Thymus (tissue), 11 donors: ENCODE data around the gene TRIM33. TPM values are rescaled to one million over a fixed set of nuclear protein-coding genes. Genes with fewer than 3 reads are reported as not detected.

Source experiments
- DNase-seq, 9 donors: peaks; one replicate each; pipeline ENCODE4 v3.0.0-alpha.2; 2013; ENCODE audit warnings: low spot score in 9 of 9, low read depth in 6 of 9, missing footprints in 1 of 9
- H3K27ac ChIP-seq, 2 donors: one replicate each; pipeline ENCODE4 v1.5.1; 2013; ENCODE audit warnings: control low read depth in 1 of 2, low read depth in 1 of 2, low read length in 1 of 2, mild to moderate bottlenecking in 1 of 2, moderate library complexity in 1 of 2
- H3K27me3 ChIP-seq, 2 donors: one replicate each; pipeline ENCODE4 v1.5.1; 2013; ENCODE audit warnings: low read length in 1 of 2; ENCODE audit not compliant: control insufficient read depth in 2 of 2, insufficient read depth in 1 of 2
- H3K36me3 ChIP-seq, 2 donors: one replicate each; pipeline ENCODE4 v1.5.1; 2013; ENCODE audit warnings: low read length in 1 of 2, mild to moderate bottlenecking in 1 of 2, moderate library complexity in 1 of 2; ENCODE audit not compliant: control insufficient read depth in 2 of 2, insufficient read depth in 2 of 2
- H3K4me1 ChIP-seq, 2 donors: one replicate each; pipeline ENCODE4 v1.5.1; 2013; ENCODE audit warnings: low read length in 2 of 2; ENCODE audit not compliant: control insufficient read depth in 2 of 2, insufficient read depth in 2 of 2
- H3K4me3 ChIP-seq, 2 donors: one replicate each; pipeline ENCODE4 v1.5.1; 2013; ENCODE audit warnings: low read length in 2 of 2, control low read depth in 1 of 2, mild to moderate bottlenecking in 1 of 2
- H3K9me3 ChIP-seq, 2 donors: one replicate each; pipeline ENCODE4 v1.5.1; 2013; ENCODE audit warnings: low read length in 1 of 2, mild to moderate bottlenecking in 1 of 2; ENCODE audit not compliant: control insufficient read depth in 2 of 2, insufficient read depth in 1 of 2
- WGBS: extraction: QIAGEN DNeasy Blood & Tissue Kit; methylation state at CpG from one replicate; pipeline ENCODE4 v1.1.7; 2013; 5-methylcytosine and 5-hydroxymethylcytosine counted together
- polyA plus RNA-seq: library from polyadenylated mRNA; stranded (reverse); fragments of 200-250 nt; gene quantifications from one replicate; pipeline ENCODE4 v1.2.3, GENCODE V29; 2013
- total RNA-seq: library from RNA; stranded (reverse); fragments of 120-200 nt; gene quantifications from one replicate; pipeline ENCODE4 v1.2.4, GENCODE V29; 2013
- donor health status: healthy.

TRIM33 gene
- total and polyA plus RNA-seq, 2 donors = 20.1 to 31.0 TPM

DNA sequence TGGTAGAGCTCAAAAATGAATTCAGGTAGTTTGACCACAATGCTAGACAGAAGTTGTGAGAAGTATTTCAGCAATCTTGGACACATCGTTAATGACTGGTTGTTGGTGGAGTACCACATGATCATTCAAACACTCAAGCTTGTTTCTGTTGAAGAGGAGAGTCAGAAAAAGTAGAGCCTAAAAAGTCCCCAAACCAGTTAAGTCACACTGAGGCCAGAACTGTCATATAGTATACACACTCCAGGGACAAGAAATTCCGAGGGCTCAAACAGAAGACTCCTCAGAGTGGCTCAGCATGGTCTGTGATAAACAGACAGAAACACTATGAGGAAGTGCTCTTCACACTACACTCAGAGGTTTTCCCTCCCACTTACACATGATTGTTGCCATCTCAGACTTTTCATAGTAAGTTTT is 5.8 kb downstream of the TRIM33 start:
- H3K36me3 ChIP-seq = peaks cover 7 to 14% of the 10 kb centered on the region in 2 donors
- WGBS = 88% methylated on average over 2 of the region's 2 CpGs
- DNase-seq = no peak
- no peak overlapping the region for H3K27ac ChIP-seq
- H3K4me1 ChIP-seq = peaks cover 12% of the 10 kb centered on the region in 2 donors
- H3K9me3 ChIP-seq = no peaks in the 10 kb centered on the region
- no peak overlapping the region for H3K4me3 ChIP-seq
- no peaks in the 10 kb centered on the region for H3K27me3 ChIP-seq

DNA sequence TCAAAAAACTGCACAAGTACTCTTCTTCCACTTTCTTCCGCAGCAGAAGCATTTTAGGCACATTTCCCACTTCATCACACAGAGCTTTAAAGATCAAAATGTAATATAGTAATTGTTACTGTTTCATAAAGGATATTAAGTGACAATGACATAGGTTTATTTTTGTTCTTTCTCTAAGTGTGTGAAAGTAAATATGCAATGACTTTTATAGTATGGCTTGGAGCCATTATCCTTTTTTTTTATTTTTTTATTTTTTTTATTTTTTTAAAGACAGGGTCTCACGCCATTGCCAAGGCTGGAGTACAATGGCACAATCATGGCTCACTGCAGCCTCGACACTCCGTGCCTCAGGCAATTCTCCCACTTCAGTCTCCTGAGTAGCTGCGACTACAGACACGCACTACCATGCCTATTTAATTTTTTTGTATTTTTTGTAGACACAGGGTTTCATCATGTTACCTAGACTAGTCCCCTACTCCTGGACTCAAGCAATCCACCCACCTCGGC is 7.0 kb downstream of the TRIM33 start:
- H3K9me3 ChIP-seq = no peaks in the 10 kb centered on the region
- peaks cover 2 to 4% of the 10 kb centered on the region in 2 donors for H3K4me1 ChIP-seq
- peaks cover 7 to 14% of the 10 kb centered on the region in 2 donors for H3K36me3 ChIP-seq
- H3K27ac ChIP-seq = no peak overlapping the region
- H3K4me3 ChIP-seq = no peak overlapping the region
- no peaks in the 10 kb centered on the region for H3K27me3 ChIP-seq
- WGBS = 96% methylated on average over 7 of the region's 7 CpGs
- DNase-seq = no peak

DNA sequence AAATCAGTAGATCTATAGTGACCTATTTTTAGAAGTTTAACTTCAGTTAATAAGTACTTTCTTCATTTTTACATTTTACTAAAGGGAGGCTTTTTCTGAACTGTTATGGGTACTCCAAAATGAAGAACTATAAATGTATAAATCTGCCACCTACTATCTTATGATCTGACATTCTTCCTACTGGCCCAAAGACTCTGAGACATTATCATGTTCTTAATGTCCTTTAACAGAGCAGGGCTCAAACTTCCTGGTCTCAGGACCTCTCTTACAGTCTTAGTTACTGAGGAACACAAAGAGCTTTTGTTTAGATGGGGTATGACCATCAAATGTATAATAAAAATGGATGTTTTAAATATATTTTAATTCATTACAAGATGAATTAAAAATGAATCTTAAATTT is 8.9 kb downstream of the TRIM33 start:
- Histone ChIP-seq H3K4me3 (no peak overlapping the region), H3K4me1 (peaks cover 0 to under 1% of the 10 kb centered on the region in 2 donors), H3K27me3 (no peaks in the 10 kb centered on the region), H3K9me3 (no peaks in the 10 kb centered on the region), H3K27ac (no peak overlapping the region), H3K36me3 (peaks cover 5 to 13% of the 10 kb centered on the region in 2 donors)
- DNase-seq = no peak

DNA sequence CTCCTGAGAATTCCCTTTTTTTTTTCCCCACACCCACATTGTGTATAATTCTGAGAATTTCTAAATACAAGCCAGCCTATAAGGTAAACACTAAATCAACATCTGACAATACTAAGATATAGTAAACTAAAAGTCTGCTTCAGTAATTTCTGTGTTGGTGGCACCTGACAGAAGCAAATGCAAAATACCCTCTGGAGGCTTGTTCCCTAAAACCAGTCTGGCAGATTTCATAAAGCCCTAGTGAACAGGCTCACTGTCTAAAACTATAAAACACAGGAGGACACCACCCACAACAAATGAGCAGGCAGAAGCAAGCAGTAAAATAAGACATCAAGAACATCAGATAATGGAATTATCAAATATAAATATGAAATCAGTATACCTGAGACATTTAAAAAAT is 11.5 kb downstream of the TRIM33 start:
- no peak for DNase-seq
- Histone ChIP-seq H3K27ac (no peak overlapping the region), H3K9me3 (no peaks in the 10 kb centered on the region), H3K4me1 (no peaks in the 10 kb centered on the region), H3K27me3 (no peaks in the 10 kb centered on the region), H3K4me3 (no peak overlapping the region), H3K36me3 (peaks cover 0 to 3% of the 10 kb centered on the region in 2 donors)

DNA sequence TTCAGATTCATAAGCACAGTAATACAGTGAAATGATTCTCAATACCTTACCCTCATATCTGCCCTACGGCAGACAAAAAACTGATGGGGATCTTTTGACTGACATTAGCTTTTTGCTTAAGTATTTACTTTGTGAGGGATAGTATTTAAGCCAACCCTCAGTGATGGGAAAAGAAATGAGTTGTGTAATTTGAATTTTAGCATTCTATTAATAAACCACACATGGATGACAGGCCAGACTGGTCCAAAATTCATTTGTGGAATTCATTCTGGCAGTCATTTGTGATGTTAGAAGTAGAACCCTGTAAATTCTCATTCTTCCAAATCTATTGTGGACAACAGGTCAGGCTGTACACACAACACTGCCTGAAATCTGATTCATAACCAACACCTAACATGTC is 14.9 kb downstream of the TRIM33 start:
- no peak overlapping the region for H3K4me3 ChIP-seq
- H3K27me3 ChIP-seq = no peaks in the 10 kb centered on the region
- no peak overlapping the region for H3K27ac ChIP-seq
- 100% methylated on average over 1 of the region's 1 CpG for WGBS
- DNase-seq = no peak
- H3K36me3 ChIP-seq = no peaks in the 10 kb centered on the region
- peaks cover 0 to 2% of the 10 kb centered on the region in 2 donors for H3K9me3 ChIP-seq
- no peaks in the 10 kb centered on the region for H3K4me1 ChIP-seq

DNA sequence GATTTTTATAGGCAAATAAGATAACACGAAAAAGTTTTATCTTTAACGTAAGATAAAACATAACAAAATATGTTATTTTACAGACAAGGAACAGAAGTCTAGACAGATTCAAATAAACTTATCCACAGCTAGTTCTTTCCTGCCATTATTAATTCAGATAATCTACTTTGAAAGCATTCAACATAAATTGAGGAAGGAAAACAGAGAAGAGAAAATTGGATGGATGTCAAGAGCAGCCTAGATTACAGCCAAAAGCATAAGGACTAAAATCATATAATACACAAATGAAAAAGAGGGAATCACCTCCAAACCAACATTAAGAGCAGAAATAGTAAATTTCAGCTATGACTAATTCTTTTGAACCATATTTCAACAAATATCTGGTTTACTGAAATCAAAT is 15.5 kb downstream of the TRIM33 start:
- Histone ChIP-seq H3K36me3 (no peaks in the 10 kb centered on the region), H3K27ac (no peak overlapping the region), H3K4me3 (no peak overlapping the region), H3K4me1 (no peaks in the 10 kb centered on the region), H3K9me3 (peaks cover 0 to 2% of the 10 kb centered on the region in 2 donors), H3K27me3 (no peaks in the 10 kb centered on the region)
- DNase-seq = no peak
- 96% methylated on average over 2 of the region's 2 CpGs for WGBS

DNA sequence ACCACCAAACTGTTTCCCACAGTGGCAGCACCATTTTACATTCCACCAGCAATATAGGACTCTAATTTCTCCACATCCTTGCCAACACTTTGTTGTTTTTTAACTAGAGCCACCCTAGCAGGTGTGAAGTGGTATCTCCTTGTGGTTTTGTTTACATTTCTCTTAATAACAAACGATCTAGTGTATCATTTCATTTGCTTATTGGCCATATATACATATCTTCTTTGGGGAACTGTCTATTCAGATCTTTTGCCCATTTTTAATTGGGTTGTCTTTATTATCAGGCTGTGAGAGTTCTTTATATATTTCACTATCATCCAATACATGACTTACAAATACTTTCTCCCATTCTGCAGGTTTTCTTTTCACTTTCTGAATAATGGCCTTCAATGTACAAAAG is 18.0 kb downstream of the TRIM33 start:
- no peak overlapping the region for H3K4me3 ChIP-seq
- H3K27me3 ChIP-seq = no peaks in the 10 kb centered on the region
- 93% methylated on average over 1 of the region's 1 CpG for WGBS
- peaks cover 0 to 2% of the 10 kb centered on the region in 2 donors for H3K9me3 ChIP-seq
- H3K36me3 ChIP-seq = no peaks in the 10 kb centered on the region
- DNase-seq = no peak
- H3K27ac ChIP-seq = no peak overlapping the region
- H3K4me1 ChIP-seq = no peaks in the 10 kb centered on the region

DNA sequence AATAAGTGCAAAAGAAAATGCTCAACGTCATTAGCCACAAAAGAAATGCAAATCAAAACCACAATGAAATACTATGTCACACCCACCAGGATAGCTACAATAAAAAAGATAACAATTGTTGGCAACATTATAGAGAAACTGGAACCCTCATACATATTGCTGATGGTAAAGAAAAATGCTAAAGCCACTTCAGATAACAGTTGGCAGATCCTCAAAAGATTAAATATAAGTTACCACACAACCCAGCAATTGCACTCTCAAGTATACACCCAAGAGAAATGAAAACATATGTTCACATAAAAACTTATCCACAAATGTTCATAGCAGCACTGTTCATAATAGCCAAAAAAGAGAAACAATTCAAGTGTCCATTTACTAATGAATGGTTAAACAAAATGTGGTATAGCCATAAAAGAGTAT is 20.7 kb downstream of the TRIM33 start:
- Histone ChIP-seq H3K27me3 (no peaks in the 10 kb centered on the region), H3K4me1 (no peaks in the 10 kb centered on the region), H3K4me3 (no peak overlapping the region), H3K36me3 (no peaks in the 10 kb centered on the region), H3K27ac (no peak overlapping the region), H3K9me3 (peaks cover 0 to 2% of the 10 kb centered on the region in 2 donors)
- 28% methylated on average over 1 of the region's 1 CpG for WGBS
- no peak for DNase-seq

DNA sequence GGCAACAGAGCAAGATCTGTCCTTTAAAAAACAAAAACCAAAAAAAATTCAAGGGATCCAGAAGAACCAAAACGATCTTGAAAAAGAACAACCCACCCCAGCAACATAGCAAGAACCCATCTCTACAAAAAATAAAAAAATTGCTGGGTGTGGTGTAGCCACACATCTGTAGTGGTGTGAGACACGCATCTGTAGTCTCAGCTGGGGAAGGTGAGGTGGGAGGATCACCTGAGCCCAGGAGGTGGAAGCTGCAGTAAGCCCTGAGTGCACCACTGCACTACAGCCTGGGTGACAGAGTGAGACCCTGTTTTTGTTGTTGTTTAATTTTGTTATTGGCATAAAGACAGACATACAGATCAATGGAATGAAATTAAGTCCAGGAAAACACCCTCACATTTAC is 22.3 kb downstream of the TRIM33 start:
- H3K27ac ChIP-seq = no peak overlapping the region
- peaks cover 0 to 2% of the 10 kb centered on the region in 2 donors for H3K9me3 ChIP-seq
- WGBS = 82% methylated on average over 2 of the region's 2 CpGs
- H3K4me3 ChIP-seq = no peak overlapping the region
- no peaks in the 10 kb centered on the region for H3K4me1 ChIP-seq
- no peaks in the 10 kb centered on the region for H3K36me3 ChIP-seq
- no peaks in the 10 kb centered on the region for H3K27me3 ChIP-seq
- DNase-seq = no peak

DNA sequence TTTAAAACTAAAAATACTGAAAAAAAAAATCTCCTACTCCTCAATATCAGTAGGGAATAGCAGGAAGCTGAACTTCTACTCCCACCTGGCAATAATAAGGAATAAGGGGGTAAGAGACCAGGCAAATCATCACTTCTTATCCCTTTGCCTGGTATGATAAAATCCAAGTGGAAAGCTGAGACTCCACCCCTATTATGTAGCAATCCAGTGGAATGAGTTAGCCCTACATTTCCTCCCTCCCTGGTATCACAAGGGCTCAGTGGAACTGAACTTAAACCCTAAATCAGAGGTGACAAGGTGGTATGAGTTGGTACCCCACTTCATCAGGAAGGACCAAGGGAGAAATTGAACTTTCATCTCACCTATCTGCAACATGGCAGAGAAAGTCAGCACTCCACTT is 25.7 kb downstream of the TRIM33 start:
- no peak overlapping the region for H3K4me3 ChIP-seq
- H3K9me3 ChIP-seq = peaks cover 0 to 3% of the 10 kb centered on the region in 2 donors
- no peak for DNase-seq
- H3K36me3 ChIP-seq = peaks cover 0 to 3% of the 10 kb centered on the region in 2 donors
- H3K27me3 ChIP-seq = no peaks in the 10 kb centered on the region
- no peaks in the 10 kb centered on the region for H3K4me1 ChIP-seq
- no peak overlapping the region for H3K27ac ChIP-seq
